Measurements from ENCODE around the gene RAB11FIP3. TPM values are rescaled to one million over a fixed set of nuclear protein-coding genes. Genes with fewer than 3 reads are reported as not detected.

Gene RAB11FIP3
- total RNA-seq, 1 experiment from 2014 or later, result 6.5 TPM

DNA sequence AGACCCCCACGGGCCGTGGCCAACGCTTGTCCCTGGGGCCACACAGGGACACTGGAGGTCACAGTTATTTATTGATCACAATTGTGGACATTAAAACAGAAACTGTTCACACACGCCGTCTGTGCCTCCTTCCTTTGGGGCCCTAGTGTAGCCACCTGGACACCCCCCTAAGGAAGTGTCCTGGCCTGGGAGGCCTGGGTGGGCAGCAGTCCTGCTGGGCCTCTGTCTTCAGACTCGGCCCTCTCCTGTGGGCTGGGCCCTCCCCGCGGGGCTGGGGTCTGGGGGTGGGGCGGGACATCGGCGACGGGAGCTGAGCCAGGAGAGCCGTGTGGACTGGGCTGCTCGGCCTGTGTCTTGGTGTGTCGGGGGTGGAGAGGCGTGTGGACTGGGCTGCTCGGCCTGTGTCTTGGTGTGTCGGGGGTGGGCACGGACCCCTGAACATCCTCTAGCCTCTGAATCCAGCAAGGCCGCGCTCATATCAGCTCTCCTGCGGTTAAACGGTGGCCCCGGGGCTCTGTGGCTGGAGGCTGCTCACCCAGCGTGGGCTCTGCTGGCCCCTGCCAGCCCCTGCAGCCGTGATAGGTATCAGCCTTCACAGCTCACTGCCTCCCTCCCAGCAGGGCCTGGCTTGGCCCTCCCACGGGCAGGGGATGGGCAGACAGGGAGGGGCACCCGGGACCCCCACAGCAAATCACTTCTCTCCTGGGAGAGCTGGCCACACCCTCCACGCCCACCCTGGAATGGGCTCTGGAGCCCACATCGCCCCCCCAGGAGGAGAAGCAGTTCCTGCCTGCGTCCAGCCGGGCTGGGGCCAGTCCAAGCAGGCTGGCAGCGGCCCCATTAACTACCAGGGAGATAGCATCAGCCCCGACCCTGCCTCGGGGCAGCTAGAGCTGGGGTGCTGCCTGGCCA is 140.2 kb downstream of the RAB11FIP3 start:
- no peak for DNase-seq (ENCODE audit: low read depth)

DNA sequence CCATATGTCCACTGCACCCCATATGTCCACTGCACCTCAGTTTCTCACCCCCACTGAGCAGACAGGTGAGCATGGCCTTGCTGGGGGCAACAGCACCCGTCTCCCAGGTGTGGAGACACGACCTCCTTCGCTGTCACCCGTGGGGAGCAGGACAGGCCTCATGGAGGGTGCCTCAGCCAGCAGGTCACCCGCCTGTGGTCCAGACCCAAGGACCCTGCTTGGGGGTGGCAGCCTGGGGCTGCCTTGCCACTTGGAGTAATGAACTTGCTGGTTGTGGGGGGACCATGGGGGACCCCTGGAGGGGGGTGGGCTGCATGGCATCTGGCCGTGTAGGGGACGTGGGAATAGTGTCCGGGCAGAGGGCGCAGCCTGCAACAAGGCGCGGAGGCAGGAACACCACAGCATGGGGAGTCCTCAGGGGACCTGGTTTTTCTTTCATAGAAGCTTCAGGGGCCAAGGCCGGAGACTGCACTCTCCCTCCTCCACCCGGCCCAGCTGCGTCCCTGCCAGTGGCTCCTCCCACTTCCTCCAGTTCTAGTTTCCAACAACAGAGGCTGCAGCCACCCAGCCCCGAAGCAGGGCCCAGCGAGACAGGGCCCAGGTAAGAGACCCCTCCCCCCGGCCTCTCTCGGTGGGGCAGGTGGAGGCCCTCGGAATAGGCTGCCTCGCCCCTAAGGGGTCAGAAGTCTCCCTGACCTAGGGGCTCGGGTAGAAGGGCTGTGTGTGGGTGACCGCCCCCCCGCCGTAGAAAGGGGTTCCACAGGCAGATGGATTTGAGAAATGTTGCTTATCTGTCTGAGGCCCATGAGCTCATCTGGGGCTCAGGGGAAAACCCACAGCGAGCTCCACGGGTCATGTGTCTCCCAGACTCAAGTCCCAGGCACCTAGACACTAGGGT is 141.3 kb downstream of the RAB11FIP3 start, which contains the start of gene NHLRC4:
NHLRC4 (plus strand) TSS at position 531 of the 898 bp plus-strand sequence. CDS start 1,043 bp downstream, outside the sequence.
- DNase-seq (ENCODE audit: low read depth), result peak; percentile 39

DNA sequence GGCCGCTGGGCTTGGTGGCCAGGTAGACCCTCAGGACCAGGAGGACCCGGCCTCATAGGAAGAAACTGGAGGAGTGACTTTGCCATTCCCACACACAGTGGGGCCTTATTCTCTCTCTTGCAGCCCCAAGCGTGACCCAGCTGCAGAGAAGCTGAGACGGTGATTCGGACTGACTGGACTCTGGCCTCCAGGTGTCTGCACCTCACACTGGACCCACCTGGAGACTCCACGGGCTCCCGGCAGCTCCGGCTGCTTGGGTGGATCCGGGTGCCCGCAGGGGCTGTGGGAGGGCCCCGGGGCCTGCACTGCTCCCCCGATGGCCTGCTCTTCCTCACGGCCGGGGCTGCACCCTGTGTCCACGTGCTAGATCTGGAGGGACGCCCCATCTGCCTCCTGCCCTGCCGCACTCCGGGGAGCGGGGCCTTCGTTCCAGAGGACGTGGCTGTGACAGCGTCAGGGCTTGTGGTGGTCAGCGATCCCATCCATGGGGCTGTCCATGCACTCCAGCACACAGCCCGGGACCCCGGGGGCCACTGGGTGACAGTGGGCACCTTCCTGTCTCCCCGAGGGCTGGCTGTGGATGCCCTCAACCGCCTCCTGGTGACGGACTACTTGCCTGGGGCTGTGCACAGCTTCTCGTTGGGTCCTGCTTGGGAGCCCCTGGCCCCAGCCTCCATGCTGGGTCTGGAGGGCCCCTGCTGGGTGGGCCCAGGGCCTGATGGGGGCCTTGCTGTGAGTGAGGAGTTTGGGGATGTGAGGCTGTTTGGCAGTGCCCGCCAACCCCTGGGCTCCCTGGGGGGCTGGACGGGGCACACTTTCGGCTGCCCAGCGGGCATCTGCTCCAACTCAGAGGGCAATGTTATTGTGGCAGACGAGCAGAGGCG is 142.2 kb downstream of the RAB11FIP3 start:
- DNase-seq (ENCODE audit: low read depth), result no peak

DNA sequence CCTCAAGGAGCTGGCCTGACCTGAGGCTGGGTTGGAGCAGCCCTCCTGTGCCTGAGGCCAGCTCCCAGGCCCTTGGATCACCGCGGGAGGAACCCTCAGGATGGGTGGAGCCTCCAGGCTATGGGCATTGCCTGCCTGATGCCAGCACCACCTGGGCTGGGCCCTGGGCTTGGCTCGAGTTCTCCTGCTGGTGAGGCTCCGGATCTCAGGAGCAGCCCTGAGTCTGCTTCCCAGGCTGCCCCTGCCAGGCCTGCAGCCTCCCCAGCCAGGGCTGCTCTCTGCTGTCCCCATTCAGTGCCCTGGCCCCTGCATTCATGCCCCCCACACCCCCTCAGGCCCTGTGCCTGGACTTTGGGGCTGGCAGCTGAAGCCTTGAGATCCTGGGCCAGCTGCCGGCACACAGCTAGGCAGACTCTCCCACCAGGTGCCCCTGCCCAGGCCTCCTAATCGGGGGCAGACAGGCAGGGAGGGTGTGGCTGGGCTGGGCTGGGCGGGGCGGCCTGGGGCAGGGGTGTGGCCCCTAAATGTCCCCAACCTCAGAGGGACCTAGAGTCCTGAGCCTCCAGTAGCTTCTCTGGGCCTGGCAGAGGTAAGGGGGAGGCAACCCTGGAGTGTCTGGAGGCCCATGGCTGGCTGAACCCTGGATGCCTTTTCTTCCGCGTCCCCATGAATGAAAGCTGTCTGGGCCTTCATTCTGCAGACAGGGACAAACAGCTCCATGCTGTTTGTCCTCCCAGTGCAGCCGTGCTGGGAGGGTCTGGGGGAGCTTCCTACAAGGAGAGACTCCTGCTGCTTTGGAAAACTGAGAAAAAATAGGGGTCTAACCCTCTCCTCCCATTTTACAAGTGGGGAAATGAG is 143.2 kb downstream of the RAB11FIP3 start:
- DNase-seq (ENCODE audit: low read depth), result no peak

DNA sequence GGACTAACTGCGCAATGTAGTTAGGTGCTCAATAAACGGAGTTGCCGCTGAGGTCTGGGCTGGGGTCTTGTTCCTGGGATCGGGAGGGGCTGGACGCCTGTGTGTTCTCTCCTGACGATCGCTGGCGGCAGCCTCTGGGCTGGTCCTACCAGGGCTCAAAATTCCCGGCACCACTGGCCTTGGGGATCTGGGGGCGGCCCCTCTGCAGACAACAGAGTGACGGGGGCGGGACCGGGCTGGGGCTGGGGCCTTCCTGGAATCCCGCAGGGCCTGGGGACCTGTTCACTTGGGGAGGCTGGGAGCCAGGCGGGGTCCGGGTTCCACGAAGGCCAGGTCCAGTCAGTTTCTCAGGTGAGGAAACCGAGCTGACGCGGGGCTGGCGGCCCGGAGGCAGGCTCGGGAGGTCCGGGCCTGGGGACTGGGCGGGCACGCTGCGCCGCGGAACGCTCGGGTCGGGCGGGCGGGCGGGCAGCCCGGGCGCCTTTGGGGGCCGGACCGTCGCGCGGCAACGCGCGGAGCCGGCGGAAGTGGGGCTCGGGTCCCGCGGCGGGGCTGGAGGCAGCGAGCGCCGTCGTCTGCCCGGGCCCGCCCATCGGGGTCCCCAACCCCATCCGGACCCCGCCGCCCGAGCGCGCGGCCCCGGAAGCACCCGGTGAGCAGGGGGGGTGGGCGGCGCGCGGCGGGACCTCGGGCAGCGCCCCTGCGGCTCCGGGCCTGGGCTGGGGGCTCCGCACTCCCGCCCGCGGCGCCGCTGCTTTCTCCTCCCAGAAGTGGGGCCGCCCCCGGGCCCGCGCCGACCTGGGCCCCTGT is 144.2 kb downstream of the RAB11FIP3 start, which contains the start of gene PIGQ:
PIGQ (plus strand) TSS at position 524 of the 810 bp plus-strand sequence. CDS start 4,107 bp downstream, outside the sequence.
- DNase-seq (ENCODE audit: low read depth), result peak; percentile 63

Other genes with a start within 250 kb of the RAB11FIP3 start
- not detected in 2 replicates for gene HBA1, start 249.0 kb upstream of the RAB11FIP3 start, total RNA-seq (2014; rRNA removed; shearing (Covaris generic))
- gene HBQ1, start 245.2 kb upstream of the RAB11FIP3 start, total RNA-seq (2014; rRNA removed; shearing (Covaris generic)), result not detected in 2 replicates
- gene LUC7L, start 196.2 kb upstream of the RAB11FIP3 start, total RNA-seq (2014; rRNA removed; shearing (Covaris generic)), result 16.8 and 17.2 TPM in 2 replicates
- 38.1 and 76.0 TPM in 2 replicates for gene FAM234A, start 190.8 kb upstream of the RAB11FIP3 start, total RNA-seq (2014; rRNA removed; shearing (Covaris generic))
- gene RGS11, start 149.7 kb upstream of the RAB11FIP3 start, total RNA-seq (2014; rRNA removed; shearing (Covaris generic)), result not detected in 2 replicates
- not detected in 2 replicates for gene ARHGDIG, start 145.1 kb upstream of the RAB11FIP3 start, total RNA-seq (2014; rRNA removed; shearing (Covaris generic))
- gene PDIA2, start 142.5 kb upstream of the RAB11FIP3 start, total RNA-seq (2014; rRNA removed; shearing (Covaris generic)), result 0.84 TPM in 1 of 2 replicates, not detected in the other
- gene AXIN1, start 72.9 kb upstream of the RAB11FIP3 start, total RNA-seq (2014; rRNA removed; shearing (Covaris generic)), result 5.8 and 8.3 TPM in 2 replicates
- 119 and 138 TPM in 2 replicates for gene MRPL28, start 55.1 kb upstream of the RAB11FIP3 start, total RNA-seq (2014; rRNA removed; shearing (Covaris generic))
- 20.2 and 25.8 TPM in 2 replicates for gene PGAP6, start 43.7 kb upstream of the RAB11FIP3 start, total RNA-seq (2014; rRNA removed; shearing (Covaris generic))
- 72.3 and 76.0 TPM in 2 replicates for gene NME4, start 28.4 kb upstream of the RAB11FIP3 start, total RNA-seq (2014; rRNA removed; shearing (Covaris generic))
- 8.9 and 10.1 TPM in 2 replicates for gene DECR2, start 23.8 kb upstream of the RAB11FIP3 start, total RNA-seq (2014; rRNA removed; shearing (Covaris generic))
- gene CAPN15, start 102.1 kb downstream of the RAB11FIP3 start, total RNA-seq (2014; rRNA removed; shearing (Covaris generic)), result 7.1 and 14.9 TPM in 2 replicates
- not detected in 2 replicates for gene PRR35, start 134.7 kb downstream of the RAB11FIP3 start, total RNA-seq (2014; rRNA removed; shearing (Covaris generic))
- gene NHLRC4, start 141.4 kb downstream of the RAB11FIP3 start, total RNA-seq (2014; rRNA removed; shearing (Covaris generic)), result 0.24 and 0.29 TPM in 2 replicates
- 14.9 and 16.2 TPM in 2 replicates for gene PIGQ, start 144.3 kb downstream of the RAB11FIP3 start, total RNA-seq (2014; rRNA removed; shearing (Covaris generic))
- 5.5 and 7.1 TPM in 2 replicates for gene RAB40C, start 164.4 kb downstream of the RAB11FIP3 start, total RNA-seq (2014; rRNA removed; shearing (Covaris generic))
- gene WFIKKN1, start 205.3 kb downstream of the RAB11FIP3 start, total RNA-seq (2014; rRNA removed; shearing (Covaris generic)), result 0.10 TPM in 1 of 2 replicates, not detected in the other
- 117 and 142 TPM in 2 replicates for gene METTL26, start 210.7 kb downstream of the RAB11FIP3 start, total RNA-seq (2014; rRNA removed; shearing (Covaris generic))
- gene MCRIP2, start 216.2 kb downstream of the RAB11FIP3 start, total RNA-seq (2014; rRNA removed; shearing (Covaris generic)), result 18.6 and 21.3 TPM in 2 replicates
- 5.6 and 7.3 TPM in 2 replicates for gene WDR90, start 223.7 kb downstream of the RAB11FIP3 start, total RNA-seq (2014; rRNA removed; shearing (Covaris generic))
- gene RHOT2, start 242.5 kb downstream of the RAB11FIP3 start, total RNA-seq (2014; rRNA removed; shearing (Covaris generic)), result 23.7 and 24.2 TPM in 2 replicates